Measurements from ENCODE around the gene TPRA1.
"Not testable (repeated sequence)": the region's sequence is repeated elsewhere in the genome, so short reads cannot be mapped to it uniquely, and the experiment has no call there.

The TPRA1 gene

GRCh38 chr3:127616836-127617605 lies 26.5 kb upstream of the TPRA1 start:
- no peak for DNase-seq (ENCODE audit: low read depth)

- DNase-seq (ENCODE audit: low read depth), result no peak
Measured at GRCh38 chr3:127615631-127616305, 25.2 kb upstream of the TPRA1 start.

DNA sequence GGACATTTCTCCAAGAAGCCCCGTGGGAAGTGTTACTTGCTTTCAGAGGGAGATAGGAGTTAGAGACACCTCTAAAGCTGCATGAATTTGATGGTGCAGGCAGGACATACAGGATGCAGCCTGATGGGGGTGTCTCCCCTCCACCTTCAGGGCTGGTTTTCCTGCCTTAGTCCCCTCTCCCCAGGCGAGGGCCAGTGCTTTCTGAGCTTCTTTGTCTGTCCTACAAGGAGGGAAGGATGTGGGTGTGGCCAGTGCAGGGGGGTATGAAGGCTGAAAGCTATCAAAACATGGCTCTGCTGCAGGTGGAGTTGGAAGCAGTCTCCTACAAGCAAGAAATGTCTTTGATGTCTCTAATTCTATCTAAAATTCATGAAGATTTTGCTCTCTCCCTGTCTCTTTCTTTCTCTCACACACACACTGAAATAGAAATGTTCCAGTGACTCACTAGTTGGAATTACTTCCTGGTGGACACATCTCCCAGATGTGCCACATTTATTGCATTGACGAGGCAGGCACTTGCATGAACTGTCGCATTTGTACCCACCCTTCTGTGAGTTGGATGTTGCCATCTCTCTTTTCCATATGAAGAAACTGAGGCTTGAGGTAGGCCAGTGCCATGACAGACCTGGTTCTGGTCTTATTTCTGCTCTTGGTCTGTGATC lies 24.5 kb upstream of the TPRA1 start:
- DNase-seq (ENCODE audit: low read depth), result no peak

GRCh38 chr3:127613406-127613805 lies 22.9 kb upstream of the TPRA1 start:
- DNase-seq (ENCODE audit: low read depth), result no peak

DNA sequence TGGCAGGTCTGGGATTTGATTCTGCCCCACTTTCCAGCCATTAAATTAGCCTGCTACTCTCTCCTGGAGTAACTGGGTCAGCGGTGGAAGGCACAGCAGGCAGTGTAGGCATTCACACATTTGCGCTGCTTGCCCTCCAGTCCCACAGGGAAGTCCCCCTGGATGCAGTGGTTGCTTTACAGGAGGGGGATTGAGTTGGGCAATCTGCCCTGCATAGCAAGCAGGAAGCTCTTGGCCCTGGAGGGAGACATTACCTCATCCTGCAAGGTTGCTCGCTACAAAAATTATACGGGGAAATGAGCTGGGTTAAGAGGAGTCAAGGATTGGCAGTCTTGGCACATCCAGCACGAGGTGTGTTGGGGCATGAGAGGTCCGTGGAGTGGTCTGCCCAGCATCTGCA lies 22.4 kb upstream of the TPRA1 start:
- no peak for DNase-seq (ENCODE audit: low read depth)

DNA sequence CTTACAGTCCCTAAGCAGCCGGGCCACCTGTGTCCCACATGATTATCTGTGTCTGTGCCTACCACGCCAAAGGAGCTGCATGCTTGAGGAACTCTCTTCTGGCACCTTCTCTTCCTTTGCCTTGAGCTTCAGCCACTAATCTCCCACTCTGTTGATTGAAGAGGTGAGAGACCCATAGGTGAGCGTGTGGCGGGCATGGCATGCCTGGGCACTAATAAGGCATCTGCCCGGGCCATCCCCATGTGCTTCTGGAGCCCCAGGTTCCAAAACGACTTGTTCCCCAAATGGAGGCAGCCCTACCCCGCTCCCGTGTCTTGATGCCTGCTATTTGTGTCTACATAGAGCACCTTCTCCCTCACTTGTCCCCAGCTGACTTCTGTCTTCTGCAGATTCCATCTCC lies 20.7 kb upstream of the TPRA1 start:
- no peak for DNase-seq (ENCODE audit: low read depth)

DNA sequence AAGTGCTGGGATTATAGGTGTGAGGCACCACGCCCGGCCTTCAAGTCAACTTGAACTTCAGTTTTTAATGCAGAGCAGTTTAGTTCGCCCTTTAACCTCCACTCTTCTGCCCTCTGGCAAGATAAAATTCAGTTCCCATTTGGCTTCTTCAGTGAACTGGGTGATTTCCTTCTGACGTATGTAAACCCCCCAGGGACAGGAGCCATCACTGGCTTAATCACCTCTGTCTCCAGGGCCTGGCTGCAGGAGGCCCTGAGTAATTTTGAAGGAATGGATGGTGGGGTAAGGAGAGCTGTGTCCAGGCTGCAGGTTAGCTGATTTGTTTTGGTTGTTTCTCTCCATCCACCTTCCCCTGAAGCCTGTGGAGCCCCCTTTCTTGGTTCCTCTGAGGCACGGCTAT lies 19.6 kb upstream of the TPRA1 start:
- no peak for DNase-seq (ENCODE audit: low read depth)

- DNase-seq (ENCODE audit: low read depth), result no peak
Measured at GRCh38 chr3:127608362-127608718, 17.8 kb upstream of the TPRA1 start.

DNA sequence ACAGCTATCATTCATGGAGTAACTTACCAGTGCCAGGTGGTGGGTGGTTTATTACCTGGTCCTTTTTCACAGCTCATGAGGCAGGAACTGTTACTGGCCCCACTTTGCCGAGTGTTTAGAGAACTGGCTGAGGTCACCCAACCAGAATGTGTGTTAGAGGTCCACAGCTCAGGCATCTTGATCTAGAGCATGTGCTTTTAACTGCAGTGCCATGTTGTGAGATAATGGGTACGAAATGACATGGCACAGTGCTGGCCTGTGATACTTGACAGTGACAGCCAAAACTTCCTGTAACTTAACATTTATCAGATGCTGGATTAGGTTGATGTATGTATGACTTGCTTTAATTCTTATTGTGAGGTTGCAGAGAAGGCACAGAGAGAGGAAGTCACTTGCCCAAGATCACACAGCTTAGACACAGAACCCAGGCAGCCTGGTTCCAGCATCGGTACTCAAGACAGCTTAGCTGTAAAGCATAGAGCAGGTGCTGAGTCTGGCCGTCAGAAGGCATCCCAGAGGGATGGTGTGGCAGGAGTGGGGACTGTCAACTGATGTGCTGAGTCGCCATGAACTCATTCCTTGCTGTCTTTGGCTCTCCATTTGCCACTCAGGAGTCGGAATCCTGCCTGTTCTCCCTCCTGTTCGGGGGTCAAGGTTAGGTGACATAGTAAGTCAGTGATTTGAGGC lies 17.3 kb upstream of the TPRA1 start:
- DNase-seq (ENCODE audit: low read depth), result no peak

DNA sequence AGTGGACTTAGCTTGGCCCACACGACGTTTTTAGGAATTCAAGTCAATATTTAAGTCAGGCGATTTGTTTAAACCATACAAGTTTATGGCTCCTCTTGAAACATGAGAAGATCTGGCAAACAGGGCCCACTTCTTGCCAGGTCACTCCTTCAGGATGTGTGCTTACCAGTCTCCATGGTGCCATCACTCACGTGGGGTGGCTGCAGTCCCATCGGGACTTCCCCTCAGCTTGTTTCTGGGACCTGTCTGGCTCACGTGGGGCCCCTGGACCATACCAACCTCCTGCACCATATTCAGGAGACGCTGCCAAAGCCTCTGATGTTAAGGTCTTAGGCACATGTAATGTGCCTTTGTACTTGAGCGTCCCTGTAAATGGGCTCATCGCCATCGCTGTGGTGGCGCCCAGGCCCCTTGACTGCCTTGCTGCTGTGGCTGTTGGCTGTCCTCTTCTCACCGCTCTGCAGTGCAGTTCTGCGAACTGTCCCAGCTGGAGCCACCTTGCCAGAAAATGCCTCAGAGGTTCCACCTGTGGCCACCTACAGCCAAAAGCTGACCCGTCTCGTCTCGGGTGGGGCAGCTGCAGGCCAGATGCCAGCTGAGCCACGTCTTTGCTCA lies 16.6 kb upstream of the TPRA1 start:
- no peak for DNase-seq (ENCODE audit: low read depth)

DNA sequence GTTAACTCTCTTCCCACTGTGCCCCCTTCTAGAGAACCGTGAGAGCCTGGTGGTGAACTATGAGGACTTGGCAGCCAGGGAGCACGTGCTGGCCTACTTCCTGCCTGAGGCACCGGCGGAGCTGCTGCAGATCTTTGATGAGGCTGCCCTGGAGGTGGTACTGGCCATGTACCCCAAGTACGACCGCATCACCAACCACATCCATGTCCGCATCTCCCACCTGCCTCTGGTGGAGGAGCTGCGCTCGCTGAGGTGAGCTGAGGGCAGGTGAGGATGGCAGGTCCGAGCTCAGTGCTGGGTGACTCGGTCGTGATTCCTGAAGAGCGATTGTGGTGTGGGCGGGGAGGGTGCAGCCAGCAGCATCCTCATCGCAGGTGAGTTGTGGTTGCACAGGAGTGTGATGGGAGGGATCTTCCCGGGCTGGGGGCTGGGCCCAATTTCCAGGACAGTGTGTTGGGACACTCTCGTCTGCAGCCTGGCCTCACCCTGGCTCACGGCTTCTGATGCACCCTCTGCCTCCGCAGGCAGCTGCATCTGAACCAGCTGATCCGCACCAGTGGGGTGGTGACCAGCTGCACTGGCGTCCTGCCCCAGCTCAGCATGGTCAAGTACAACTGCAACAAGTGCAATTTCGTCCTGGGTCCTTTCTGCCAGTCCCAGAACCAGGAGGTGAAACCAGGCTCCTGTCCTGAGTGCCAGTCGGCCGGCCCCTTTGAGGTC lies 15.7 kb upstream of the TPRA1 start:
- no peak for DNase-seq (ENCODE audit: low read depth)

DNA sequence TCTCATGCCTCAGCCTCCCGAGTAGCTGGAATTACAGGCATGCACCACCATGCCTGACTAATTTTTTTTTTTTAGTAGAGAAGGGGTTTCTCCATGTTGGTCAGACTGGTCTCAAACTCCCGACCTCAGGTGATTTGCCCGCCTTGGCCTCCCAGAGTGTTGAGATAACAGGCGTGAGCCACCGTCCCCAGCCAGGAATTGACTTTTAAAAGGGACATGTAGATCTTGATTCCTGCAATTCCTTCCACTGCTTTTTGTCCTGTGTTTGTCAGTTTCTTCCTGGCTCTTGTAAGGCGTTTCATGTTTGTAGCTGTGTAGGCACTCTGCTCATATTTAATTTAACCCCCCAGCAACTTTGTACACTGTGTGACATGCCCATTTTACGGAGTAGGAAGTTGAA lies 15.0 kb upstream of the TPRA1 start:
- DNase-seq (ENCODE audit: low read depth), result not testable (repeated sequence)

- no peak for DNase-seq (ENCODE audit: low read depth)
Measured at GRCh38 chr3:127604546-127605165, 14.1 kb upstream of the TPRA1 start.

DNA sequence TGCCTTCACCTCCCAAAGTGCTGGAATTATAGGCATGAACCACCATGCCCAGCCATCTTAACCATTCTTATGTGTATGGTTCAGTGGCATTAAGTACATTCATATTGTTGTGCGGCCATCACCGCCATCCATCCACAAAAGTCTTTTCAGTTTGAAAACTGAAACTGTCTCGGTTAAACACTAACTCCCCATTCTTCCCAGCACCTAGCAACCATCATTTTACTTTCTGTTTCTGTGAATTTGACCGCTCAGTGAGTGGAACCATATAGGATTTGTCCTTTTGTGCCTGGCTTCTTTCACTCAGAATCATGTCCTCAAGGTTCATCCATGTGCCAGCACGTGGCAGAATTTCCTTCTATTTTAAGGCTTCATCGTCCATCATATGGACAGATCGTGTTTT lies 13.5 kb upstream of the TPRA1 start:
- no peak for DNase-seq (ENCODE audit: low read depth)

DNA sequence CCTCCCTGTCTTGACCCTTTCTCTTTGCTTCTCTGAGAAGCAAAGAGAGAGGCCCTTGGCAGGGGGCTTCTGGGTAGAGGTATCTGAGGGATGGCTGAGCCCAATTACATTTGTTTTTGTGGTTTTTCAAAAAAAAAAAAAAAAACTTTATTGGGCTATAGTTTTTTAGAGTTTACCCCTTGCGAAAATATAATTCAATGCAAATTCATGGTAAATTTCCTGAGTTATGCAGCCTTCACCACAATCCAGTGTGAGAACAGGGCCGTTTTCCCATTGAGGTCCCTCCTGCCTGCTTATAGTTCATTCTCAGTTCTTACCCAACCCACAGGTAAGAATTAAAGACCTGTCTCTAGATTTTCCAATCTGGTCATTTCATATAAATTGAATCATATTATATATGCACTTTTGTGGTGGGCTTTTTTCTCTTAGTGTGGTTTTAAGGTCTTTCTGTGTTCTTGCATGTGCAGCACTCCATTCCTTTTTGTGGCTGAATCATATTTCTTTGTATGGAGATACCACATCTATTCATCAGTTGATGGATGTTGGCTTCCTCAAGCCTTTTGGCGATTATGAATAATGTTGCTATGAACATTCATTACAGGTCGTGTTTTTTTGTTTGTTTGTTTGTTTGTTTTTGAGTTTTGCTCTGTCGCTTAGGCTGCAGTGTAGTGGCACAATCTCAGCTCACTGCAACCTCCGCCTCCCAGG lies 10.4 kb upstream of the TPRA1 start:
- DNase-seq (ENCODE audit: low read depth), result no peak

GRCh38 chr3:127598841-127599570 lies 8.5 kb upstream of the TPRA1 start:
- no peak for DNase-seq (ENCODE audit: low read depth)

DNA sequence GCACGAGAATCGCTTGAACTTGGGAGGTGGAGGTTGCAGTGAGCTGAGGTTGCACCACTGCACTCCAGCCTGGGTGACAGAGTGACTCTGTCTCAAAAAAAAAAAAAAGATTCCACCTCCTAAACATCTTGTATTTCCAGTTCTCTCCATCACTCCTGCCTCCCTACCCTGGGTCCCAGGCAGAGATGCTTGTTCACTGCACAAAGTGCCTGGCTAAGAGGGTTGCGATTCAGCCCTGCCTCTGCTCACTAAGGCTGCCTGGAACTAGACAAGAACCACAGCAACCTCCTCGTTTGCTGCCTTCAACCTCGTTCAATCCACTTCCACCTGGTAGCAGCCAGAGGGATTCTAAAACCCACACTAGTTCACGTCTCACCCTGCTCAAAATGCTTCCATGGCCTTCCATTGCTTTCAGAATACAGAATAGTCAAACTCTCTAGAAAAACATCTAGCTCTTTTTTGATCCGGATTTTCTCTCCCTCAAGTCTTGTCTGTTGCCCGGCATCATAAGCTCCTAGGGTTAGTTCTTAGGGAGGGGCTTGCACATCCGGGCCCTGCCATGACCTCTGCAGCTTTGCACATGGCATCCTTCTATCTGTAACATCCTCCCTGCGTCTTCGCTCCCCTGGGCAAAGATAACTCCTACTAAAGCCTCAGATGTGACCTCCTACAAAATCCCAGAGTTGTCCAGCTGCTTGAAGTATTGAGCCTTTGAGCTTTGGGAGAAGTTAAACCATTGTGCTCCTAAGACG lies 6.7 kb upstream of the TPRA1 start:
- DNase-seq (ENCODE audit: low read depth), result no peak

- DNase-seq (ENCODE audit: low read depth), result no peak
Measured at GRCh38 chr3:127595303-127595702, 4.8 kb upstream of the TPRA1 start.

- DNase-seq (ENCODE audit: low read depth), result no peak
Measured at GRCh38 chr3:127593178-127593577, 2.6 kb upstream of the TPRA1 start.
